GM21529 (cell line): Measurements from ENCODE around the gene TM2D3.

Experiments
- ATAC-seq: cut with Tn5 transposase; IDR thresholded peaks from one replicate; pipeline ENCODE4 v1.9.1; 2021; ENCODE audit not compliant: unreplicated experiment

TM2D3 gene, protein sequence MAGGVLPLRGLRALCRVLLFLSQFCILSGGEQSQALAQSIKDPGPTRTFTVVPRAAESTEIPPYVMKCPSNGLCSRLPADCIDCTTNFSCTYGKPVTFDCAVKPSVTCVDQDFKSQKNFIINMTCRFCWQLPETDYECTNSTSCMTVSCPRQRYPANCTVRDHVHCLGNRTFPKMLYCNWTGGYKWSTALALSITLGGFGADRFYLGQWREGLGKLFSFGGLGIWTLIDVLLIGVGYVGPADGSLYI

GRCh38 chr15:101652098-101652785 lies at the start of gene TM2D3:
TM2D3 (minus strand) TSS chr15:101652381; CDS start chr15:101652361, 20 bp downstream.
- peak; percentile 88 for ATAC-seq

DNA sequence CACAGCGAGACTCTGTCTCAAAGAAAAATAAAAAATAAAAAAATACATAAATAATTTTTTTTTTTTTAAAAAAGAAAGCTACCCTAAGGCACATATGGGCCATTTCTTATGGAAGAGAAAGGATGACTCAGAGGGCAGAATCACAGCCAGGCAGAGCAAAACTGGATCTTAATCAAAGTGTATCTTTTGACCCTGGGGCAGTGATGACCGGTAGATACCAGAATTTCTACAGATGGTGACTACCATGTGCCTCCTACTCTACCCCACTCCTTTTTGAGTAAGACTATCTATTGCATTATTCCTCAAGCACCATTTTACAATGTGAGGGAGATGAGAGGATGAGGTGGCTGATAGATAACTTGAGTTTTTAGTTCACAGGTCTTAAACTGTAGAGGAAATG lies 46.1 kb upstream of the TM2D3 start:
- ATAC-seq: no peak

GRCh38 chr15:101697488-101697887 lies 45.3 kb upstream of the TM2D3 start:
- no peak for ATAC-seq

GRCh38 chr15:101696829-101697228 lies 44.6 kb upstream of the TM2D3 start:
- no peak for ATAC-seq

DNA sequence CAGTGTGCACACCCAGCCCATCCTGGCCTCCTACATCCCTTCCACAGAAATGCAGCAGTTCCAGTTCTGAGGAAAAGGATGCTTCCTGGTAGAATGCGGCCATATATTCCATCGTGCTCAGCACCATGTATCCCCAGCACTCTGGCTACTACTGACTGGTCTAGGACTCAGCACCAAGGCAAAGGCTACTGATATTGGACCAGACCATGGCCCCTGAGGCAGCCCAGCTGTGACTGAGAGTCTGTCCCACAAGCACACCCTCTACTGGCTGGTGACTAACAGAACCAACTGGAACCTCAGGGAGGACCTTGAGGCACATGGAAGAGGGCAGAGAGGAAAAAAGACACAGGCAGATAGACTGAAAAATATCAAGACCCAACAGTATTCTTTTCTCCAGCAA lies 42.1 kb upstream of the TM2D3 start:
- ATAC-seq: no peak

GRCh38 chr15:101692801-101693598 lies 40.8 kb upstream of the TM2D3 start:
- no peak for ATAC-seq

DNA sequence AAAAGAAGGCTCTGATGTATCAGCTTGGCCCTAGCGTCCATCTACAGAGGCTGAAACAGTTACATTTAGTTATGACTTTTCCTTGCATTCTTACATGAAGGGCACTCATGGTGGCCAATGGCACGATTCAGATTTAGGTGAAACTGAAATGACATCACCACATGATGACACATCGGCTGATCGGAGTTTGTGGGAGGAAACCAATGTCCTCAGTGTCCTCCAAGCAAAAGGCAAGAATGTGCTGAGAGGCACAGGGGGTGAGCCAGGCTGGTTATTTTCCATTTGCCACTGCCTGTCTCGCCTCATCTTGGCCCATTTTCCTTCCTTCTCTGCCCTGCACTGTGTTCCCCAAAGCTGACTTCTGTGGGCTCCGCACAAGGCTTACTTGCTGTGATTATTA lies 37.7 kb upstream of the TM2D3 start:
- no peak for ATAC-seq

DNA sequence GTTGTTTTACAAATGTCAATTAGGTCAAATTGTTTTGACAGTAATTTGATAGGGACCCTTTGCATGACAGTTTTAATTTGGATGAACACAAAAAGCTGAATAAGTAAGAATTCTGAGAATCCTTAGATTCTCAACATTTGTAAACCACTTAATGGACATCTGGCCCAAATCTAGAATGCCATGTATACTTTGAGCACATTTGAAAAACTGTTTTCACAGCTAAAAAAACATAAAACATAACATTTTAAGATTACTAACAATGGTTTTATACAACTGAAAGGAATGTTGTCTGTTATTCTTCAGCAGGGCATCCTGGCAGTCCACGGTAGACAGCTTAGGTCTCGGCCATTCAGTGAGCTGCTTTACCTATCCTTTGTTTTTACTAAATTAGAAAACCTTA lies 34.5 kb upstream of the TM2D3 start:
- no peak for ATAC-seq

DNA sequence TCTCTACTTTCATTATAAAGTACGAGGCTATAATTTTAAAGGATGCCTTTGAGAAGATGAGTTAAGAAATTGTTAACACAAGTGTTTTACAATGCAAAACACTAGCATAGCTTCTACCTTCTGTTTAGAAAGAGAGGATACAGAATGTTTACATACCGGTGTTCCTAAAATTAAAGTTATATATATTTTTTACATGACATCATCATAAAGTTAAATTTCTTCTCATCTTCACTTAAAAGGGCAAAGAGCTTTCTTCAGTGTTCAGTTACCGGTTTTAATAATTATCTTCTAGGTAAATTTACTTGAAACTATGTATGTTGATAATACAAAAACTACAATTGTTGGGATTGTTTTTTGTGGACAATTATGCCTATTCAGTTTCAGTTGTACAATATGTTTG lies 32.7 kb upstream of the TM2D3 start:
- ATAC-seq: no peak

DNA sequence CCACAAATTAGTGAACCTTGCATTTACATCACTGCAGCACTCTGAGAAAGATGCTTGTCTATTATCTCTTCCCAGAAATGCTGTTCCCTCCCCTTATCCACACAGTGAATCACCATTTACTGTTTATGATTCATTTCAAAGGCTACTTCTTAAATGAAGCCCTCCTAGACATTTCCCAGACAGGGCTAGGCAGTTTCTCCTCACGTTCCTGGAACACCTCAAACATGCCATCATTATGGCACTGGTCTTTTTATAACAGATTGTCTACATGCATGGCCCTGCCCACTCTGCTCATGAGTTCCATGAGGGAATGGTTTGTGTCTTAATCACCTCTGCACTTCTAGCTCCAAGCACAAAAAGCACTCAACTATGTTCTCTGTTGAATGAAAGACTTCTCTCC lies 32.2 kb upstream of the TM2D3 start:
- no peak for ATAC-seq

GRCh38 chr15:101679806-101680205 lies 27.6 kb upstream of the TM2D3 start:
- no peak for ATAC-seq

- ATAC-seq: no peak
These were observed 24.7 kb upstream of the TM2D3 start for GRCh38 chr15:101676921-101677329.

GRCh38 chr15:101675796-101676582 lies 23.8 kb upstream of the TM2D3 start:
- ATAC-seq: peak; percentile 97

- ATAC-seq: no peak
These were observed 22.8 kb upstream of the TM2D3 start for GRCh38 chr15:101675015-101675414.

- ATAC-seq: no peak
These were observed 20.1 kb upstream of the TM2D3 start for GRCh38 chr15:101672298-101672697.

- no peak for ATAC-seq
These were observed 17.6 kb upstream of the TM2D3 start for GRCh38 chr15:101669744-101670143.

GRCh38 chr15:101667881-101668280 lies 15.7 kb upstream of the TM2D3 start:
- ATAC-seq: no peak

- ATAC-seq: no peak
These were observed 12.2 kb upstream of the TM2D3 start for GRCh38 chr15:101664303-101664913.

DNA sequence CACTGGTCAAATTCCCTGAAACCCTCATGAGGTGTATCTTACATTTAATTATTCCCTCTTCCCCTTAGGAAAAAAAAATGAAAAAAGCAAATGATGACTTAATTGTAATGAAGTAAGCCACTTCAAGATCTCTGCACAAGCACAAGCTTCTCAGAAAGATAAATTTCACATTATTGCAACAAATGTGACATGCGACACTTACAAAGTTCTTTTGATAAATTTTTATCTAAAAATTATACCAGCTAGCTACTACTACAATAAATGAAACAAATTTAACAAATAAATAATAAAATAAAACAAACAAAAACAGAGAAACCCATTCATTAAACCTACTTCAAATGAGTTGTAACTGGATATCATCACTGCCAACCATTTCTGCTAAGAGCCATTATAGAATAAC lies 10.0 kb upstream of the TM2D3 start:
- ATAC-seq: no peak

GRCh38 chr15:101660005-101660404 lies 7.8 kb upstream of the TM2D3 start:
- no peak for ATAC-seq
